GM10266 (cell line): Measurements from ENCODE around the gene HMG20A.

ENCODE experiments used
- DNase-seq: peaks from one replicate; pipeline ENCODE4 v3.0.0; 2012; ENCODE audit errors: extremely low spot score
- TF ChIP-seq, protein P1 (sequence below): IDR thresholded peaks from 2 replicates; pipeline ENCODE4 v1.5.1; 2012; ENCODE audit warnings: mild to moderate bottlenecking, low read depth; ENCODE audit not compliant: control insufficient read depth, insufficient read depth; ENCODE audit errors: missing control alignments

The HMG20A gene

DNA sequence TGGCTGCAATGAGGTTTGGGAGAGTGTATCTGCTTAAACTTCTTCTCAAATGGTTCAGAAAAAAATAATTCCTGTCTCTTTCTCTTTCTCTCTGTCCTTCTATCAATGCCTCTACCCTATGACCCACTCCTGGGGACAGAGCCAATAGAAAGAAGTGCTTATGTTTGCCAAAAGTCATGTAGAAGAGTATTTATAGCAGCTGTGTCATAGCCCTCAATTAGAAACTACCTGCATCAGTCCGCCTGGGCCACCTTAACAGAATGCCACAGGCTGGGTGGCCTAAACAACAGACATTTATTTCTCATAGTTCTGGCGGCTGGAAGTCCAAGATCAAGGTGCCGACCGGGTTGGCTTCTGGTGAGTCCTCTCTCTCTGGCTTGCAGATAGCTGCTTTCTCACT lies 92.5 kb downstream of the HMG20A start:
- DNase-seq: no peak
- TF ChIP-seq, protein P1, sequence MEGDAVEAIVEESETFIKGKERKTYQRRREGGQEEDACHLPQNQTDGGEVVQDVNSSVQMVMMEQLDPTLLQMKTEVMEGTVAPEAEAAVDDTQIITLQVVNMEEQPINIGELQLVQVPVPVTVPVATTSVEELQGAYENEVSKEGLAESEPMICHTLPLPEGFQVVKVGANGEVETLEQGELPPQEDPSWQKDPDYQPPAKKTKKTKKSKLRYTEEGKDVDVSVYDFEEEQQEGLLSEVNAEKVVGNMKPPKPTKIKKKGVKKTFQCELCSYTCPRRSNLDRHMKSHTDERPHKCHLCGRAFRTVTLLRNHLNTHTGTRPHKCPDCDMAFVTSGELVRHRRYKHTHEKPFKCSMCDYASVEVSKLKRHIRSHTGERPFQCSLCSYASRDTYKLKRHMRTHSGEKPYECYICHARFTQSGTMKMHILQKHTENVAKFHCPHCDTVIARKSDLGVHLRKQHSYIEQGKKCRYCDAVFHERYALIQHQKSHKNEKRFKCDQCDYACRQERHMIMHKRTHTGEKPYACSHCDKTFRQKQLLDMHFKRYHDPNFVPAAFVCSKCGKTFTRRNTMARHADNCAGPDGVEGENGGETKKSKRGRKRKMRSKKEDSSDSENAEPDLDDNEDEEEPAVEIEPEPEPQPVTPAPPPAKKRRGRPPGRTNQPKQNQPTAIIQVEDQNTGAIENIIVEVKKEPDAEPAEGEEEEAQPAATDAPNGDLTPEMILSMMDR: no peak

DNA sequence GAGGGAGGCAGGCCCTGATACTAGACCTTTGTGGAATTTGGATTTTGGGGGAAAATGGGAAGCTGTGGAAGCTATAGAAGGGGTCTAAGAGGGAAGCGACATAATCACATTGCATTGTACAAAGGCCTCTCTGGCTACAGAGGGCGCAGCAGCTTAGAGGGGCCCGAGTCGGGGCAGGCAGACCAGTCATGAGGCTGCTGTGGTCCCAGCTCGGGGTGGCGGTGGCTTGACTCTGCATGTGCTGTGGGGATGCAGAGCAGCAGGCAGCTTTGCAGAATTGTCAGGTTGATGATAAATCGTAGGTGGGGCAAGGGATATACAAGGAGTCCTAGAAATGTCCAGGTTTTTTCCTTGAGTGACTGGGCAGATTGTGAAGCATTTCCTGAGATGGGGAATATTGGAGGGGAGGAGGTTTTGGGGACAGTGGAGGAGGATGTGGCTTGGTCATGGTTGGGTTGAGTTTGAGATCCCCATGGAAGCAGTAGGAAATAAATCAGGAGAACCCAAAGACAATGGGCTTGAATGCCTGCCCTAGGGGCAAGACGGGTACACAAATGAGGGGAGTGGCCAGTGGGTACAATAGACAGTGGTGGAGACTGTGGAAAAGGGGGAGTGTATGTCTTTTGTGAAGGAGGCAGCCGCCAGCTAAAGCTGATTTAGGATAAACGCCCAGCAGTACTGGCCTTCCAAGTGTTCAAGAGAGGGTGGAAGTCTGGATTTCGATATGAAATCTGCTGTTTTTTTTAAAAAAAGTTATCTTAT lies 94.1 kb downstream of the HMG20A start:
- TF ChIP-seq, protein P1: no peak
- DNase-seq: no peak

DNA sequence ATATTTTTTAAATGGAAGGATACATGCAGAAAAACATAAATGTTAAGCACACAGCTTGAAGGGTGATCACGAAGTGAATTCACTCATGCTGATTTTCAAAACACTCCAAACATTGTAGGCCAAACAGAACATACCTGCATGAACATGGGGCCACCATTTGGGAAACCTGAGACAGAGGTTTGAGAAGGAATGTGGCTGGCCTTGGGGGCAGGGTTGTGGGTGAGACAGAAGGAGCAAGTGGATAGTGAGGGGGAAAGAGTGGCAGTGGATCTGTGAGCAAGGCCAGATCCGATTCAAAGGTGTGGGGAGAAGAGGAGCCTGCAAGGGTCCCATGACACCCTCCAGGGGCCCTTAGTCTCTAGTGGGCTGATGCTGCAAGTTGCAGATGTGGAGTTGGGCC lies 94.9 kb downstream of the HMG20A start:
- DNase-seq: no peak
- TF ChIP-seq, protein P1: no peak

DNA sequence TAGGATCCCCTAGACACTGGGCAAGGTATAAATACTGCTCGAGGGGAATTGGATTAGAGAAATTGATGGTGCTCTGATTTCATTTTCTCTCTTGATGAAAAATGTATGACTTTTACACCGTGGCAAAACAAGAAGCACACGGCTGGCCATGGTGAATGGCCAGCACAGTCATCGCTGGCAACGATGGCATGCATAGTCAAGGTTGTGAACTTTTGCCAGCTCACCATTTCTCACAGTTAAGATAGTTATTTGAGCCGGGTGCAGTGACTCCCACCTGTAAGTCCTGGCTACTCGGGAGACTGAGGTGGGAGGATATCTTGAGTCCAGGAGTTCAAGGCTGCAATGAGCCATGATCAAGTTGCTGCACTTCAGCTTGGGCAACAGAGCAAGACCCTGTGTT lies 95.4 kb downstream of the HMG20A start:
- no peak for DNase-seq
- TF ChIP-seq, protein P1: no peak

- TF ChIP-seq, protein P1: no peak
- no peak for DNase-seq
Observed at GRCh38 chr15:77516786-77517185, 96.1 kb downstream of the HMG20A start.

DNA sequence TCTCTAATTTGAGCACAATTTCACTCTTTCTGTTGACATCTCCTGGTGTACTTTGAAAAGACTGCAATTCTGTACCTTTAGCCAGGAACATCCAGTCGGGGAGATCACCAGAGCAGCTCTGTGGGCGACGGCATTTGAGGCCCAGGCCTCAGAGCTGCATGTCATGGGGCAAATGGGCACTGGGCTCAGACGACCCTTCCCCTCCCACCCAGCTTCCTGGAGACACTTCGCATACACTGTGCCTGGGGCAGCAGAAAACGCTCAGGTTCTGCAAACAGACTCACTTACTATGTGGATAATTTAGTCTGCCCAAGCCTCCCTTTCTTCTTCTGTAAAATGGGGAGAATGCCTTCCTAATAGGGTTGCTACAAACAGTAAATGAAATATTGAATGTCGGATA lies 96.9 kb downstream of the HMG20A start:
- no peak for DNase-seq
- TF ChIP-seq, protein P1: no peak

- DNase-seq: no peak
- TF ChIP-seq, protein P1: no peak
Observed at GRCh38 chr15:77518458-77518857, 97.8 kb downstream of the HMG20A start.
